Measurements from ENCODE around the gene HLF.

GRCh38 chr17:55336426-55336825 lies 71.7 kb downstream of the HLF start:
- TF ChIP-seq EP300 (IDR thresholded peaks at IDR 0.05; ENCODE audit: borderline replicate concordance) (no peak), TAF1 (IDR thresholded peaks at IDR 0.05; ENCODE audit: low read depth) (no peak), USF1 (IDR thresholded peaks at IDR 0.05) (no peak), CEBPB (IDR thresholded peaks at IDR 0.05) (no peak), REST (IDR thresholded peaks at IDR 0.05; ENCODE audit: low read depth) (no peak), TCF12 (IDR thresholded peaks at IDR 0.05; ENCODE audit: low read depth) (no peak), YY1 (IDR thresholded peaks at IDR 0.05; ENCODE audit: low read depth) (no peak)
